GM12872 (cell line): ENCODE results near the gene P4HA2.

Source experiments
- CTCF ChIP-seq: IDR thresholded peaks from 3 replicates; pipeline ENCODE4 v1.5.1; 2011; ENCODE audit warnings: low read depth, mild to moderate bottlenecking, low read length, moderate library complexity; ENCODE audit not compliant: insufficient read depth

Gene P4HA2

DNA sequence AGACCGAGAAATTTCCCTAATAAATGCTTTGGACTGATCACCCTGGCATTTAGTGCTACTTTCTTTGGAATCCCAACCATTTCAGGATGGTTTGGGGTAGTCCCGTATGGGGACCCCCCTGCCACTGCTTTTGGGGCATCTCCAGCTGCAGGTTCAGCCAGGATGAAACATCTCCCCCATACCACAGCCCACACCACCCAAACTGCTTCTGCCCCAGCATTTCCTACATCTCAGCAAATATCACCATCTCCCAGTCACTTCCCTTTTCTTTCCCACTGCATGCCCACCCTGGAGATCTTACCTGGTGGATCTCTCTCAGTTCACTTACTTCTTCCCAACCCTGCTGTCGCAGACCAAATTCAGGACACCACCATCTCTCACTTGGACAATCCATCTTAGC lies 4.8 kb upstream of the P4HA2 start:
- no peak for TF ChIP-seq CTCF

- no peak for TF ChIP-seq CTCF
Measured at GRCh38 chr5:132230871-132231270, 3.2 kb upstream of the P4HA2 start.

GRCh38 chr5:132229236-132229635 lies 1.6 kb upstream of the P4HA2 start:
- no peak for TF ChIP-seq CTCF

DNA sequence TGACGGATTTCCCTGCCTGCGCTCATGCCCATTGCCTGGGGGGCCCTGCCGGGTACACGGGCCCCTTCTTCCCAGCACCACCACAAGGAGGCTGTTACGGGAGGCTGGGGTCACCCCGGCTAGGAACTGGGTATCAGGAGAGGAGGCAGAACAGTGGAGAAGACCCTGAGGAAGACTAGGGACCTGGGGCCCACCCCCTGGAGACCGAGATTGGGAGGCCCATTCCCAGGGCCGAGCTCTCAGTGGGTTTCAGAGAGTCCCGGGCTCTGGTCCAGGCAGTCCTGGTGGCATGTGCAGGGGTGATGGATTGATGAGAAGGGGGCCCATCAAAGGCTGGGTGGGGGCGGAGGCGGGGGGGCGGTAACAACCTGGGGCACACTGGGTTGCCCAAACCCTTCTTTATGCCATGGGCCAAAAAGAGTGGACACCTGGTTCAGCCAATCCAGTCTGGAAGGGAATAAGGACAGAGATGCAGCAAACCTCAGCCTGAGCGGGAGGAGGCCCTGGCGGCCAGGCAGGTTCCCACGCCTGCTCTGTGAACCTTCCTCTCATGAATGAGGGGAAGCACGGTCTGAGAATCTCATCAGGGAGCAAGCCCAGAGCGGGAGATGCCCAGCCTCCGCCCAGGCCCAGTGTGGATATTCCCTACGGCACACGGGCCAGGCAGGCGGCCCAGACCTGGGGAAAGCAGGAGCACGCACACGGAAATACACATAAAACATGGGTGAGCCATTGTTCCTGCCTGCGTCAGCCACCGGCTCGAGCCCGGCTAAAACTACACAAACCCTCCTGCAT lies 785 bp upstream of the P4HA2 start:
- TF ChIP-seq CTCF = 0 out of 3 replicates have a peak, but pooled peaks have one; percentile 14

DNA sequence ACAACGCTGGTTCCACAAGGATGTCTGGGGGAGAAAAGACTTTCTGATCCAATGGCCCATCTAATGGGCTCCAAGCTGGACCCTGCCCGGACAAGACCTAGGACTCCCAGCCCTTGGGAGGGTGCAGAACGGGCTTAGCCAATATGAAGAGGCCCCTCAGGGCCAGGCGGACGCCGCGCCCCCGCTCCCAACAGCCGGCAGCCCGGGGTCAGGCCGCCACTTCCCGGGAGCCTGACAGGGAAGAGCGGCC lies 493 bp downstream of the P4HA2 start:
- TF ChIP-seq CTCF = no peak

DNA sequence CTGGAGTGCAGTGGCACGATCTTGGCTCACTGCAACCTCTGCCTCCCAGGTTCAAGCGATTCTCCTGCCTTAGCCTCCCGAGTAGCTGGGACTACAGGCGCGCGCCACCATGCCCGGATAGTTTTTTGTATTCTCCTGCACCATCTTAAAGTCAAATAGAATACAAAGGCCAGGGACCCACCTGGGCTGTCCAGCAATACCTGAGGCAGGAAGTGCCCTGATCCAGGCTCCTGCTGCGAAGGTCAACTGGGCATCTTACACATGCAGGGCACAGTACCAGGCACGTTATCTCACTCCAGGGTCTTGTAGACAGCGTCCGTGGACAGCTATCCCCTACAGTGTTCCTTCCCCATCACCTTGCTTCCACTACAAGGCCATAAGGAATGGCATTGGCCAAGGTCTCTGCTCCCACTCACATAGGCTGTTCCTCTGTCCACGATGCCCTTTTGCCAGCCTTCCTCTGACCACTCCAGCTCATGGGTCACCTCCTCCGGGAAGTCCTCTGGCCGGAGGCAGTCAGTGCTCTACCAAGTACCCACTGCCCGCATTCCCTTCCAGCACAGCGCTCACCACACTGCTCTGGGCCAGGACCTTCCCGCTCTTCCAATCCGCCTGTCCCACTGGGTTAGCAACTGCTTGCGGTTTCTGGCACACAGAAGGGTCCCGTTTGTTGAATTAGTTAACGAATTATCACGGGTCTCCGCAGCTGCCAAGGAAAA lies 978 bp downstream of the P4HA2 start:
- no peak for TF ChIP-seq CTCF

GRCh38 chr5:132225165-132226032 lies 2.3 kb downstream of the P4HA2 start:
- no peak for TF ChIP-seq CTCF
